ENCODE results near the gene PFKFB3.
A peak's percentile ranks its signal among the peaks of the same experiment; 100 is the strongest.
"Not testable (repeated sequence)": the region's sequence is repeated elsewhere in the genome, so short reads cannot be mapped to it uniquely, and the experiment has no call there.

The PFKFB3 gene

GRCh38 chr10:6202684-6203330 is at the start of gene PFKFB3:
Gene PFKFB3, plus strand, starts transcription at chr10:6202932. Its CDS starts 329 bp downstream, at chr10:6203261.
- DNase-seq (ENCODE audit: low read depth) = peak; percentile 92

GRCh38 chr10:6153845-6154244 is 48.9 kb upstream of the PFKFB3 start:
- no peak for DNase-seq (ENCODE audit: low read depth)

- no peak for DNase-seq (ENCODE audit: low read depth)
These were observed 48.2 kb upstream of the PFKFB3 start for GRCh38 chr10:6154566-6154965.

GRCh38 chr10:6158276-6158675 is 44.5 kb upstream of the PFKFB3 start:
- no peak for DNase-seq (ENCODE audit: low read depth)

GRCh38 chr10:6161921-6162320 is 40.8 kb upstream of the PFKFB3 start:
- DNase-seq (ENCODE audit: low read depth) = no peak

GRCh38 chr10:6162589-6163356 is 40.0 kb upstream of the PFKFB3 start:
- DNase-seq (ENCODE audit: low read depth) = no peak

- peak; percentile 92 for DNase-seq (ENCODE audit: low read depth)
These were observed 39.1 kb upstream of the PFKFB3 start for GRCh38 chr10:6163364-6164270.

- no peak for DNase-seq (ENCODE audit: low read depth)
These were observed 38.2 kb upstream of the PFKFB3 start for GRCh38 chr10:6164271-6165095.

- no peak for DNase-seq (ENCODE audit: low read depth)
These were observed 37.5 kb upstream of the PFKFB3 start for GRCh38 chr10:6165221-6165725.

- not testable (repeated sequence) for DNase-seq (ENCODE audit: low read depth)
These were observed 36.8 kb upstream of the PFKFB3 start for GRCh38 chr10:6165933-6166332.

- no peak for DNase-seq (ENCODE audit: low read depth)
These were observed 35.3 kb upstream of the PFKFB3 start for GRCh38 chr10:6167456-6167855.

- DNase-seq (ENCODE audit: low read depth) = no peak
These were observed 34.6 kb upstream of the PFKFB3 start for GRCh38 chr10:6168084-6168483.

GRCh38 chr10:6170638-6171037 is 32.1 kb upstream of the PFKFB3 start:
- no peak for DNase-seq (ENCODE audit: low read depth)

GRCh38 chr10:6171881-6172695 is 30.6 kb upstream of the PFKFB3 start:
- no peak for DNase-seq (ENCODE audit: low read depth)

GRCh38 chr10:6173203-6173602 is 29.5 kb upstream of the PFKFB3 start:
- DNase-seq (ENCODE audit: low read depth) = no peak

- DNase-seq (ENCODE audit: low read depth) = no peak
These were observed 28.4 kb upstream of the PFKFB3 start for GRCh38 chr10:6174201-6174874.

GRCh38 chr10:6175329-6176055 is 27.2 kb upstream of the PFKFB3 start:
- DNase-seq (ENCODE audit: low read depth) = no peak

GRCh38 chr10:6176691-6177231 is 26.0 kb upstream of the PFKFB3 start:
- DNase-seq (ENCODE audit: low read depth) = no peak

GRCh38 chr10:6177880-6178281 is 24.9 kb upstream of the PFKFB3 start:
- DNase-seq (ENCODE audit: low read depth) = no peak

Measured in stimulated activated CD8-positive, alpha-beta memory T cell treated with anti-CD3 and anti-CD28 coated beads, Interleukin-15, amount 100 ng/mL, for 24 hours (primary cell).